HCEC 1CT (cell line): Measurements from ENCODE around the gene TRMT11.
"Not testable (repeated sequence)": the region's sequence is repeated elsewhere in the genome, so short reads cannot be mapped to it uniquely, and the experiment has no call there.

Experiments used
- DNase-seq: peaks from one replicate; pipeline ENCODE4 v3.0.0-alpha.2; 2017

The TRMT11 gene

DNA sequence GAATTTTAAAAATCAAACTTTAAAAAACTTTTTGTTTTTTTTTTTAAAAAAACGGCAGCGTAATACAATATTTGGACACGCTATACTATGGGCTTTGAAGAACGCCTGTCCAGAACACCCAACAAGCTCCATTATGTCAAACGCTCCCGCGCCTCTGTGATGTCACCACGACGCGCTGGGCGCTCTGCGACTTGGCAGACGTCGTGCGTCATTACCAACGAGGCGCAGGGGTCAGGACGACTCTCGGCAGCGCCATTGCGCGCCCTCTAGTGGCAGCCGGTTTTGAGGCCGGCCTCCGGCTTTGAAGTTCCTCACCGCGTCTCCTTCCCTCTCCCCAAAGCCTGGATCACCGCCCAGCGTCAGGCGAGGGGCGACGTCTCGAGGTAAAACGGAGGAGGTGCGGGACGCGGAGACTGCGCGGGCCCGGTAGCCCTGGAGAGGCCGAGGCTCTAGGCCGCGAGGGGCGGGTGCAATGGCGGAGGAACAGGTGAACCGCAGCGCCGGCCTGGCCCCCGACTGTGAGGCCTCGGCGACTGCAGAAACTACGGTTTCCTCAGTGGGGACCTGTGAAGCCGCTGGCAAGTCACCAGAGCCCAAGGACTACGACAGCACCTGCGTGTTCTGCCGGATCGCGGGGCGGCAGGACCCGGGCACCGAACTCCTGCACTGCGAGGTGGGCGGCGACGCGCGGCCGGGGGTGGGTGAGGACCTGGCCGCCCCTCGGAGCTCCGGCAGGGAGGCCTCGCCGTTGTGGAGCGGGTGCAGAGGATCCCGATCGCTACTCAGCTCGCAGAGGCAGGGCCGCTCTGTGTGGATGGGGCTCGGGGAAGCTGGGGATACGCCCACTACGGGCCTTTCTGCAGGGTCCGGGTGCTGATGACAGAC lies 29.6 kb upstream of the TRMT11 start, which contains the start of gene HINT3:
TSS of gene HINT3 (plus strand) at position 265 of the 885 bp plus-strand sequence. CDS start at position 473, 208 bp downstream.
- DNase-seq: peak; percentile 94

DNA sequence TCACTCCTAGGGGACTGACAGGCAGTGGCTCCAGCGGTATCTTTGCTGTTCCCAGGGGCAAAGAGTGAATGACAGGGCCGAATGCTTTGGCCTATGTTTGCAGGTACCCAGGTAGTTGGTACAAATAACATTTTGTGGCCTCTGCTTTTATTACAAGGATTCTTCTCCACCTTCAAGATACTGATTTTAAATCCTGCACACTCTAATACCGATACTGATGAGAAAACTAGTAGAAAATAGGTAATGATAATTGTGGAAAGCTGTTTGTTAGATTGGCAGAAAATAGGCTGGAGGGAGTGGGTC lies 29.0 kb upstream of the TRMT11 start:
- no peak for DNase-seq

DNA sequence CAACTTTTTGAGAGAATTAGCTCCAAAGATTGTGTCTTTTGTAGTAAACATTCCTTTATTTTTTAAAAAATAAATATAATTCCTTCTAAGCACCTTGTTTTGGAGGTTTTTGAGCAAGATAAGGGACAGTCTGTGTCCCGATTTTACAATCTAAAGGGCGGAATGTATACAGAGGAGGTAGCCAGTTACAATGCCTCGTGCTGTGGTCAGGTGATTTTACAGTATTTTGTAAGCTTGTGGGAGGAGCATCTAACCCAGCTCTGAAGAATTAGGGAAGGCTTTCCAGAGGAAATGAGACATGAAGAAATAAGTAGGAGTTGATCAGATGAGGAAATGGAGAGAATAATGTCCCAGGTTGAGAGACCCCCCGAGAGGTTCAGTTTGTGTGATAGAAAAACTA lies 28.5 kb upstream of the TRMT11 start:
- DNase-seq: peak; percentile 64

DNA sequence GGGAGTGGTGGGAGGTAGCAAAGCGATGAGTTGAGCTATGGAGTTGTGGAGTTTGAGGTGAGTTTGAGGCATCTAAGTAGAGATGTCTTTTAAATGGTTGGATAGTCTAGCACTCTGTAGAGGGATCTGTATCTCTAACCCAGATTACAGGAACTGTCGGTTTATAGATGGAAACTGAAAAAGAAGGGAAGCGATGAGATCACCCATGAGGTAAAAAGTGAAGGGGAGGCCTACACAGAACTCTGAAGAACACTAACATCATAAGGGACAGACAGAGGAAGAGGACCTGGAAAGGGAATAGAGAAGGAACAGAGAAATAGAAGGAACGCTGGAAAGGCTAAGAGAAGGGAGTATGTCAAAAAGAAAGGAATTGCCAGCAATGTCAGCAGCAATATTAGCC lies 27.3 kb upstream of the TRMT11 start:
- DNase-seq: no peak

DNA sequence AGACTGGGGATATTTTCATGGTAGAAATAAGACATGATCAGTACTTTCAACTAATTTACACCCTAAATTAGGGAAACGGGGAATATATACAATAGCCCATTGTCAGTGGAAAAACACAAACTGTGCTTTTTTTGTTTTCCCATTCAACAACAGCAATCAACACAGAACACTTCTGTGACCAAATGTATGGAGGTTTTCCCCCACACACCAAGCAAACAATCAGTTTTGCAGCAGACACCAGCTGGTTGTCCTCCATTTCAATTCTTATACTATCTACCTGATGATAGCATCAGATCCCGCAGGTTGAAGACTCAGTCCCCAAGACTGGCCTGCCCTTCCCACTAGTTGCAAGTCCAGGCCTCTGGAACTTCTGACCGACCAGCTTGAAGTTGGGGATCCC lies 25.2 kb upstream of the TRMT11 start:
- DNase-seq: no peak

DNA sequence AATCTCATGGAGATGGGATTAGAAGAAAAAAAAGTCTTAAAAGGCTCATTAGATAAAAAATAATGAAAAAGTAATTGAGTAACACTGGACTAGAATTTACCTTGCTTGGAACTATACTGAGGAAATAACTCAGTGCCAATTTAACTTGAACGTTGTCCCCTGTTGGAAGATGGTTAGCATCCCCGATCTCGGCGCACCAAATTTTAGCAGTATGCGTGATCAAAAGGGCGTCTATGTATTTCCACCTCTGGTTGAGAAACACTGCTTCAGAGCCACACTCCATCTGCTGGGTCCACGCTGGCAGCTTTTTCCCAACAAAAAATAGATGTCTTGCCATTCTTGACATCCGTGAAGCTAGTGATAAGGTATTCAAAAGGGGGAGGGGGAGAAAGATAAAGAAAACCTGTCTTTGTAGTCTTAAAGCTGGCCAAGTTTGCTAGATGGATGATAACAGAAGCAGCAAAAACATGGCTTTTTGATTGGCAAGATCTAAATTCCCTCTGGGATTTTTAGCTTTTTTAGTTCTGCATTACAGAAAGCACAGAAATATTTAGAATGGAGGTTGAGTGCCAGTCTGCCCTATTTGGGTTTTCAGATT lies 23.3 kb upstream of the TRMT11 start:
- no peak for DNase-seq

DNA sequence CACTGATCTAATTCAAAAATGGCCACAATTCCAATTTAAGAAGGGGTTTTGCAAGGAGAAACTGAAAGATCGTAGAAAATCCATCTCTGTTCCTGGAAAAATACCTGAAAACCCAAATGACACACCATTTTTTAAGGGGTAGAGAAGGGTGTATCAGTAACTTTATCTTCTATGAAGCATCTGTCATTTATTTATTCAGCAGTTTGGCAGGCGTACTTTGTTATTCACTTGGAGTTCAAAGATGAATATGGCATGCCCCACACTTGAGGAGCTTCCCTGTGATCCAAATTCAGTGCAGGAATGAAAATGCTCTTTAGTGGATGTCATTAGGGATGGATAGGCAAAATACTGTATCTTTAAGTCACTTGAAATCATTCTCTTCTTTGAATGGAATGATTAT lies 22.5 kb upstream of the TRMT11 start:
- no peak for DNase-seq

DNA sequence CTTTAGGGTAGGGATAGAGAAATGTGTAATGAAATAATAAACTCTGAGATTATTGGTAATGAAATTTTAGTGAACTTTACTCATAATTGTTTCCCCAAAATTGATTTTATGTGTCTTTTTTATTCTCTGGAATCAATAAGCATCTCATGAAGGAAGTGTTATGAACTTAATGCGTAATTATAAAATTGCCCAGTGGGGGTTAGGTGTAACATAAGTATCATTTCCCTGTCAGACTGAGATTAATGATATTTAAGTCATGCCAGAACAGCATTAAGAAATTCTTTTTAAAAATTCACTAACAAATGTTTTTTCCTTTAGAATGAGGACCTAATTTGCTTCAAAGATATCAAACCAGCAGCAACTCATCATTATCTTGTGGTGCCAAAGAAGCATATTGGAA lies 19.8 kb upstream of the TRMT11 start:
- no peak for DNase-seq

DNA sequence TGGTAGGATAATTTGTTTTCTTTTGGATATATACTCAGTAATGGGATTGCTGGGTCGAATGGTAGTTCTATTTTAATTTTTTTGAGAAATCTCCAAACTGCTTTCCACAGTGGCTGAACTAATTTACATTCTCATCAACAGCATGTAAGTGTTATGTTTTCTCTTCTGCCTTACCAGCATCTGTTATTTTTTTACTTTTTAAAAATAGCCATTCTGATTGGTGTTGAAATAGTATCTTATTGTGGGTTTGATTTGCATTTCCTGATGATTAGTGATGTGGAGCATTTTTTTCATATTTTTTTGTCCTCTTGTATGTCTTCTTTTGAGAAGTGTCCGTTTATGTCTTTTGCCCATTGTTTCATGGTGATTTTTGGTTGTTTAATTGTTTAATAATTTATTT lies 17.8 kb upstream of the TRMT11 start:
- no peak for DNase-seq

DNA sequence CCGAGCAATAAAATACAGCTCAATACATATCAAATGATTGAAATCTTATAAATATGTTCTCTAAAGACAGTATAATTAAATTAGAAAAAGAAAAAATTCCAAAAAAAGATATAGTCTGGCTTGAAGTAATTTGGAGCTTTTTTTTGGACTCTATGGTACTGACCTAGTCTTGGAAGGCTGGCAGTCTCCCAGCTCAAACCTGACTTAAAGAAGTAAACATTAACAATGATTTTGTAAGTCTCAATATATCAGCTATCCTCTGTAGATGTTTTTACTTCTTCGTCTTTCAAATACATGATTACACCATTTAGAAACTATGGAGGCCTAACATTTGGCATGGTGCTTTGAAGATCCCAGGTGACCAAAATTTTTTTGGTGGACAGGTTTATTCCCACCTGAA lies 15.6 kb upstream of the TRMT11 start:
- DNase-seq: no peak

DNA sequence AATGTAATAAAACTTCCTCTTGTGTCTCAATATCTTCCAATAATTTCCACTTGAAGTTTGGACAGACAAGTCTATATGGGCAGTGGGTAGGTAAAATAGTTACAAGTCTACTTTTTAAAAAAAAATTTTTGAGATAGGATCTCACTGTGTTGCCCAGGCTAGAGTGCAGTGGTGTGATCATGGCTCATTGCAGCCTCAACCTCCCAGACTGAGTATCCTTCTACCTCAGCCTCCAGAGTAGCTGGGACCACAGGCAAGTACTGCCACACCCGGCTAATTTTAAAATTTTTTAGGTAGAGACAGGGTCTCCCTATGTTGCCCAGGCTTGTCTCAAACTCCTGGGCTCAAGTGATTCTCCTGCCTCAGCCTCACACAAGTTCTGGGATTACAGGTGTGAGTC lies 13.9 kb upstream of the TRMT11 start:
- not testable (repeated sequence) for DNase-seq

DNA sequence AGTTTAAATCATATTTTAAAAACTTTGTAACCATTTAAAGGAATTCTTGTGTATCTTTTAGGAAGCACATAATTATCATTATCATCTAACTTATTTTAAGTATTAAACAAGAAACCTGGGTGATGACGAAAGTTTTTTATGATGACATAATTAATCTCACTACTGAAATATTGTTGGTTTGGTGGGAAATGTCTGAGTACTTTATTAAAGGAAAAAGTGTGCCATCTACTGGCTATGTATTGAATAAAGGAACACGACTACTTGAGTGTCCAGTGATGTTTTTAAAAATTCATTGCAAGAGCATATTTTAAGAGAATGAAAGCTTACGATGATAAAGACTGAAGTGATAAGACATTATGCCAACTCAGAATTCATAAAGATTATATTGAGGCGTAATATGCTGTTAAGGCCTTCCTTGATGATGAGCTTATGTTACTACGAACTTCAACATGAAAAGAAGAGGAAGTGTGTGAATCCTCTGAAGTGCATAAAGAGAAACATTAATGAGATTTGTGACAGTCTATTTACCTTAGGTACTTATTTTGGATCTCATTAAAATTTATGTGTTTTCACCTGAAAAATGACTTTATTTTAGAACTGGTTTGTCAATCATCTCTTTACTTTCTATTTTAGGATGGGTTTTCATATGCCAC lies 12.0 kb upstream of the TRMT11 start:
- peak; percentile 68 for DNase-seq

DNA sequence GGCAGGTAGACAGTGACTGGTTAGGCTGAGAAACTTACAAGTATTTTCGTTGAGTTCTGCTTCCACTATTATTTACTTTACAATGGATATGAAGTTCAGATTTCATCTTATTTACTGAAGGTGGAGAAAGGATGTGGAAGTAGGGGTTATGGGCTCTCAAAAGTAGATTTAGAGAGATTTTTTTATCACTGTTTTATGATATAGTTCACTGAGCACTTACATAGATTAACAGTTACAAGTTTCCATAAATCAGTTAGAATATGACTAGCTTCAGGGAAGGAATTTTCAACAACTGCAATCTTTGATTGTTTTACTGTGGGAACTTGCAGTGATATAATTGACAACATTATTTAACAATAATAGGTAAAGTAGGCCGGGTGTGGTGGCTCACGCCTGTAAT lies 7.2 kb upstream of the TRMT11 start:
- DNase-seq: no peak

DNA sequence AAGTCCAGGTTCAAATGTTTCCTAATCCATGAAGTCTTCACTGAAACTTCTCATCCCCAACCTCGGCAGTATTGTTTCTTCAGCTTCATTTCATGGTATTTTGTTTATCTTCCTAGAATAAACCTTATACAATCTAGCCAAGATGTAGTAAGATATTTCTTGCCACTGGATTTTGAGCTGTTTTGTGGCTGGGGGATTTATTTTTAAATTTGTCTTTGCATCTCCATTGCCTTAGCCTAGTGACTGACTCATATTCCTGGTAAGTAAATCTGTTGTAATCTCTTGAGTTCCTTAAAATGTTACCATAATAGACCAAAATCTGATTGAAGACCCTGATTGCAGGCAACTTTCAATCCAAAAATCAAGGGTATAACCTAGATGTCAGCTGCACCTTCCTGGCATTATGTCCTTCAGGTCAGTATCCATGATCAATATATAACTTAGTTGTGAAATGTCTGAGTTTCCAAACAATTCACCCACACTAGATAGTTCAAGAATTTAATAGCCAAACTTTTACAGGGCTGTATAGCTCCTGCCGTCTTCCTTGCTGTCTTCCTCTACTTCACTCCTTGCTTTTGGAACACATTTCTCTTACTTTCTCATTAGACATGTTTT lies 4.7 kb upstream of the TRMT11 start:
- no peak for DNase-seq

DNA sequence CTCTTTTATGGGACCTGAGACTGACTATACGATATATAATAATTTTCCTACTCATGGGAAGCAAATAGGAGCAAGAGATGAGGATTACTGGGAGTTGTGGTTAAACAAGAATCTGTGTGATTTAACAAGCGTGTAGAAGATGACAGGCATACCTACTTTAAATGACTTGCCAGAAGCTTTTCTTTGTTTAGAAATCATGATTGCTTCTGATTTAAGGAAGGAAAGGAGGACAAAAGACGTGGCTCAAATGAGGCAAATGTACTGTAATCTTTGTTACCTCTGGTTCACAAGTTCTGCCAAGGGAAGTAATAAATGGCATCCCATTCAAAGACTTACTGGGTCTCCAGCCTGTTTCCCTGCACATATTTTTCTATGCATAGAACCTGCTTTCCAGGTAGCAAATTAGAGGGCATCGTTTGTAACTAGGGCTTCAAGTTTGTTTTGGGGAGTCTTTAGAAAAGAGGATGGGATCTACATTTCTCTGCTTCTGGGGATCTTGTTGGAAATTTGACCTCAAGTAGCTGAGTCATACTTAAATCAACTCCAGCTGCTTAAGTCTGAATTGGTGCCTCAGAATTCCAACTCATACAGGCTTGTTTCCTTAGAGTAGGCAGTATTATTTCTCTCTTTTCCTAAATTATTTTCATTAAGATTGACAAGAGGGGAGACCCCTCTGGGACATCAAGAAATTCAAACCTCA lies 2.9 kb upstream of the TRMT11 start:
- DNase-seq: peak; percentile 80

DNA sequence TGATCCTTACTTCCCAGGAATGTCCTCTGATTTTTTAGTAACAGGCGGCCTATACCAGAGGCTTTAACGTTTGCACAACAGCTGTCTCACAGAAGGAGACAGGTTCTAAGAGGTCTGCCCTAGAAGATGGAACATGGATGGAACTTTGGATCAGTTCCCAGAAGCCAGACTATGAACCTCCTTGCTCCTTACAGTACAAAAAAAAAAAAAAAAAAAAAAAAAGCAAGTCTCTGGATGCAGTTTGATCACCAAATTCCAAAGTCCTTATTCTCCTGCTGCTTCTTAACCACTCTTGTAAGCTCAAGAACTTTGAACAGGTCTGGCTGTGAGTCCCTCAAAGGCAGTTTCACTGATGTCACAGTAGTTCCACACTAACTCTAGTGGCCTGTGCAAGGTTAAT lies 2.0 kb upstream of the TRMT11 start:
- peak; percentile 63 for DNase-seq

DNA sequence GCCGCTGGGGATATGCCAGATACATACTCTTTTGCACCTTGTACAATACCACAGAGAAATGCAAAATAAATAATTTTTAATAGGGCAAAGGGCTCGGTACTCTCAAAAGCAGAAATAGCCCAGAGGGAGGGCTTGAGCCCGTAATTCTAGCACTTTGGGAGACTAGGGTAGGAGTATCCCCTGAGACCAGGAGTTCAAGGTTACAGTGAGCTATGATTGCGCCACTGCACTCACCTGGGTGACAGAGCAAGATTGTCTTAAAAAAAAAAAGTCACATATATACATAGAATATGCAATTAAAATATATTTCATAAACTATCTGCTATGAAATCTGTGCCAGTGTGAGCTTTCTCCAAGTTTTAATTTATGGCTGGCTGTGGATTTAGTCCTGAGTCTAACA lies 818 bp upstream of the TRMT11 start:
- no peak for DNase-seq

DNA sequence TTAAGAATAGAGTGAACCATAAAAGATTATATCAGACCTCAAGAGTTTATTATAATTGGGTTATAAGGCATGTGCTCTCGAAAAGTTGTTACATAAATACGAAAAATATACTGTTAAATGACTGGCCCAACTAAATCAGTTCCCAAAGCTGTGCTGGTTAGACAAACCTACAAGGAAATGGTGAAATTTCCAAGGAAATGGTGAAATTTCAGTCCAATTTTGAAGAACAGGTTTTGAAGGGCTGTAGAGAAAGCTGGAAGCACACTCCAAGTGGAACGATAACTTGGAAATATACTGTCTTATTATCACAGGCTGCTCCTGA lies 400 bp upstream of the TRMT11 start:
- no peak for DNase-seq

DNA sequence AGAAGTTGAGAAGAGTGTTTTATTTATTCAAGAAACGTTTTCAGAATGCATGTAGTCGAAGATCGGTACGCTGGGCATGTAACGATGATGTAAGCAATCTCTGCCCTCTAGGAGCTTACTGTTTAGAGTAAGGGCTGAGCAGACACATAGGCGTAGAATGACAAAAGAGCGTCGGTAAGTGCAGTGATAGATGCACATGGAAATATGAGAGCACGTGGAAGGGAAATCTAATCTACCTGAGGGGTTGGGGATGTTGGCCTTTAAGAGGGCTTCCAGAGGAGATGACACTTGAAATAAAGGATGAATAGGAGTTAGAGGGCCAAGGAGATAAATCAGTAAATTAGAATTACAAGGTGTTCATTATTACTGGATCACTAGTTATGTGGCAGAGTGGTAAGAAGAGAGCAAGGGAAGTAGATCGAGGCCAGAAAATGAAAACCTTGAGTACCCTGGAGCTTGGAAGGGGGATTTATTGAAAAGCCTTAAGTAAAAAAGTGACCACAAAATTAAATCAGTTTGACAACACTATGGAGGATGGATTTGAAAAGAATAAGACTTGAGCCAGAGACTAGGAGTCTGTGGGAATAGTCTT lies 782 bp downstream of the TRMT11 start:
- peak; percentile 11 for DNase-seq

DNA sequence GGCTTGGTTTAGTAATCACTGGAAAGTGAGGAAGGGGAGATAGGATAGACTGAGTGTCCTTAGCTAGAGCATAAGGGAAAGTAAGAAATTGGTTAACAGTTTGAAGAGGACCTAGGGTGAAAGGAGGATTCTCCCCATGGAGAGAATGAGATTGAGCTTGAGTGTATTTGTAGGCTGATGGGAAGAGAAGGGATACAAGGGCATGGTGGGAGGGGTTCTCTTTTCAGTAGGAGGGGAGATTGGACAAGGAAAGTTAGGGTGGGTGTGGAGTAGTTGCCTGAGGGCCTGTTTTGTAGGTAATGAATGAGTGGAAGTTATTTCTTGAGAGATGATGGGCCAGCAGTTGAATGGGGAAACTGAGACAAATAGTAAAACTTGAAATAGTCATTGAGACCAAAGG lies 1.9 kb downstream of the TRMT11 start:
- DNase-seq: no peak

DNA sequence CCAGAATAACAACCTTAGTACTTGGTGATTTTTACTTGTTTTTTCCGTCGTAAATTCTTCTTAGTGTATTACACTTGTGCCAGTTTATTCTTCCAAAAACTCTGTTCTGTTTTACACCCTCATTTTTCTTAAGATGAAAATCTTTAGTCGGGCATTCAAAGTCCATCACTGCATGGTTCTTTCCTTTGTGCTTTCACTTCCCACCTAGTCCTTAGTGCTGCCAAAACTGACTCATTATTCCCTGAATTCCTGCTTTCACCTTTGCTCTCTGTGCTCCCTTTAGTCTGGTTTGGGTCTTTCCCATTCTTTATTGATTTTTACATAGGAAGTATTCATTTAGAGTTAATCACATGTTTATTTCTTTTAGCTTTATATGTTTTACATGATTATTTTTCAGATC lies 3.3 kb downstream of the TRMT11 start:
- DNase-seq: peak; percentile 14

DNA sequence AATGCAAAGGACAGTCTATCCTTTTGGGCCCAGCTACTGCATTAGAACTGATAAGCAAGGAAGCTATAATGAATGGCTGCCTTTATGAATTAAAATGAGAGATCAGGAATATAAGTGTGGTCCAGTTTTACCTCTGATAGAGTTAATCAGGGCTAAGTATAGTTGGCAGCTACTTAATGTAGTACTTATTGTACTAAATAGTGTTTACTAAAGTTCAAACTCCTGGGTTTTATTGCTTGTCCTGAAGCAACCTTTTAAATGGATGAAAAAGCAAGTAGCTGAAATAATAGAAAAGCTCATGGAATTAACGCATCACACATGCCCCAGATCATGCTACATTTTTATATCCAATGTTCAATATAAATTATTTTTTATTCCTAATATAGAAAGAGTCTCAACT lies 5.3 kb downstream of the TRMT11 start:
- no peak for DNase-seq
